ENCODE measurements around the gene HSCB.

Gene HSCB

DNA sequence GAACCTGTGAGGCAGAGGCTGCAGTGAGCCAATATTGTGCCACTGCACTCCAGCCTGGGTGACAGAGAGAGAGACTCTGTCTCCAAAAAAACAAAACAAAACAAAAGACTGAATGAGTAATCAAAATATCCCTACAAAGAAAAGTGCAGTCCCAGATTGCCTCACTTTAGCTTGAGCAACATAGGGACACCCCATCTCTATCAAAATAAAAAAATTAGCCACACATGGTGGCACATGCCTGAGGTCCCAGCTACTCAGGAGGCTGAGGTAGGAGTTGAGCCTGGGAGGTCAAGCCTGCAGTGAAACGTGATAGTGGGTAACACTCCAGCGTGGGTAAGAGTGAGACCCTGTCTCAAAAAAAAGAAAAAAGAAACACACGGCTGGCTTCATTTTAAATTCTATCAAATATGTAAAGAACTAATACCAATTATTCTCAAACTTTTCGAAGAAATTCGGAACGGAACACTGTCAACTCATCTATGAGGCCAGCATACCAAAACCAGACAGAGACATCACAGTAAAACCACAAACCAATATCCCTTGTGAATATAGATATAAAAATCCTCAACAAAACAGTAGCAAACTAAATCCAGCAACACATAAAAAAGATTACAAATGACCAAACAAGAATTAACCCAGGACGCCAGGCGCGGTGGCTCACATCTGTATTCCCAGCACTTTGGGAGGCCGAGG is 13.1 kb upstream of the HSCB start:
- no peak for TF ChIP-seq EZH2 (IDR thresholded peaks at IDR 0.05; ENCODE audit: borderline replicate concordance, low read length)
- TF ChIP-seq, protein P1, sequence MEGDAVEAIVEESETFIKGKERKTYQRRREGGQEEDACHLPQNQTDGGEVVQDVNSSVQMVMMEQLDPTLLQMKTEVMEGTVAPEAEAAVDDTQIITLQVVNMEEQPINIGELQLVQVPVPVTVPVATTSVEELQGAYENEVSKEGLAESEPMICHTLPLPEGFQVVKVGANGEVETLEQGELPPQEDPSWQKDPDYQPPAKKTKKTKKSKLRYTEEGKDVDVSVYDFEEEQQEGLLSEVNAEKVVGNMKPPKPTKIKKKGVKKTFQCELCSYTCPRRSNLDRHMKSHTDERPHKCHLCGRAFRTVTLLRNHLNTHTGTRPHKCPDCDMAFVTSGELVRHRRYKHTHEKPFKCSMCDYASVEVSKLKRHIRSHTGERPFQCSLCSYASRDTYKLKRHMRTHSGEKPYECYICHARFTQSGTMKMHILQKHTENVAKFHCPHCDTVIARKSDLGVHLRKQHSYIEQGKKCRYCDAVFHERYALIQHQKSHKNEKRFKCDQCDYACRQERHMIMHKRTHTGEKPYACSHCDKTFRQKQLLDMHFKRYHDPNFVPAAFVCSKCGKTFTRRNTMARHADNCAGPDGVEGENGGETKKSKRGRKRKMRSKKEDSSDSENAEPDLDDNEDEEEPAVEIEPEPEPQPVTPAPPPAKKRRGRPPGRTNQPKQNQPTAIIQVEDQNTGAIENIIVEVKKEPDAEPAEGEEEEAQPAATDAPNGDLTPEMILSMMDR (IDR thresholded peaks at IDR 0.05; ENCODE audit: low read length): no peak
- H3K4me3 ChIP-seq (ENCODE audit: low read depth, low read length, poor library complexity, severe bottlenecking): no peak overlapping the region
- H3K79me2 ChIP-seq (ENCODE audit: insufficient read depth, low read length): 0 out of 2 replicates have a peak, but pooled peaks cover 5% of the 10 kb centered on the region
- H3K9me3 ChIP-seq (ENCODE audit: low read length): no peaks in the 10 kb centered on the region
- H3K27ac ChIP-seq (ENCODE audit: low read depth, low read length, poor library complexity, severe bottlenecking): no peak overlapping the region
- H3F3A ChIP-seq (ENCODE audit: insufficient read depth, low read length): no peaks in the 10 kb centered on the region
- H3K4me1 ChIP-seq (ENCODE audit: insufficient read depth, low read length, severe bottlenecking): no peaks in the 10 kb centered on the region
- no peak overlapping the region for H3K4me2 ChIP-seq (ENCODE audit: low read length)
- H3K9ac ChIP-seq (ENCODE audit: low read length): no peak overlapping the region
- H2AFZ ChIP-seq (ENCODE audit: low read length): no peak overlapping the region
- H4K20me1 ChIP-seq (ENCODE audit: insufficient read depth, low read length): no peaks in the 10 kb centered on the region
- no peaks in the 10 kb centered on the region for H3K27me3 ChIP-seq (ENCODE audit: insufficient read depth, low read length)
- H3K9me2 ChIP-seq (ENCODE audit: low read depth, low read length): no peaks in the 10 kb centered on the region
- H3K36me3 ChIP-seq (ENCODE audit: insufficient read depth, low read length): peaks cover 50% of the 10 kb centered on the region

DNA sequence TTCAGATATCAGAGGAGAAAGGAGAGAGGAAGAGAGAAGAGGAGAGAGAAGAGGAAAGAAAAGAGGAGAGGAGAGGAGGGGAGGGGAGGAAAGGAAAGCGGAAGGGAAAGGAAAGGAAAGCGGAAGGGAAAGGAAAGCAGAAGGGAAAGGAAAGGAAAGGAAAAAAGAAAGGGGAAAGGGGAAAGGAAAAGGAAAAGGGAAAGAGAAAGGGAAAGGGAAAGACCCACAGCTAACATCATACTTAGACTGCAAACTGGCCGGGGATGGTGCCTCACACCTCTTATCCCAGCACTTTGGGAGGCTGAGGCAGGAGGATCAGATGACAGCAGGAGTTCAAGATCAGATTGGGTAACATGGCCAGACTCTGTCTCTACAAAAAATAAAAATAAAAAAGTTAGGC is 11.7 kb upstream of the HSCB start:
- Histone ChIP-seq H2AFZ (ENCODE audit: low read length) (no peak overlapping the region), H3K9me3 (ENCODE audit: low read length) (no peaks in the 10 kb centered on the region), H3K4me2 (ENCODE audit: low read length) (no peak overlapping the region), H3K4me3 (ENCODE audit: low read depth, low read length, poor library complexity, severe bottlenecking) (no peak overlapping the region), H3K9me2 (ENCODE audit: low read depth, low read length) (no peaks in the 10 kb centered on the region), H3K4me1 (ENCODE audit: insufficient read depth, low read length, severe bottlenecking) (no peaks in the 10 kb centered on the region), H3K36me3 (ENCODE audit: insufficient read depth, low read length) (peaks cover 46% of the 10 kb centered on the region), H3F3A (ENCODE audit: insufficient read depth, low read length) (no peaks in the 10 kb centered on the region), H3K79me2 (ENCODE audit: insufficient read depth, low read length) (0 out of 2 replicates have a peak, but pooled peaks cover 5% of the 10 kb centered on the region), H3K27me3 (ENCODE audit: insufficient read depth, low read length) (no peaks in the 10 kb centered on the region), H3K9ac (ENCODE audit: low read length) (no peak overlapping the region), H3K27ac (ENCODE audit: low read depth, low read length, poor library complexity, severe bottlenecking) (no peak overlapping the region), H4K20me1 (ENCODE audit: insufficient read depth, low read length) (no peaks in the 10 kb centered on the region)
- no peak for TF ChIP-seq EZH2 (IDR thresholded peaks at IDR 0.05; ENCODE audit: borderline replicate concordance, low read length)
- TF ChIP-seq, protein P1 (IDR thresholded peaks at IDR 0.05; ENCODE audit: low read length): no peak

DNA sequence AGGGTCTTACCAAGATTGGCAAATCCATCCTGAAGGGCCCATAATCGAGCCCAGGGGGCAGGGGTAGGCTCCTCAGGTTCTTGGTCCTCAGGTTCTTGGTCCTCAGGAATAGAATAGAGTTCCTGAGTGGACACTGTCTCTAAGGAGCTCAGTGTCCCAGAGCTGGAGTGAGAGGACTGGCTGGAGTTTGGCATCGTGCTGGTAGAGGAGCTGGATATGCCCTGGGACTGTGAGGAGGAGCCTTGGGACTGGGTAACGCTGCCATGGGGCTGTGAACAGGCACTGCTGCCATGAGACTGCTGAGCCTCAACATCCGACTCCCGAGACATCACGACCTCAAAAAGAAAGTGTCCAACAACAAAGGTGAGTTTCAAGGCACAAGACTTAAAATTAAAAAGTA is 7.4 kb upstream of the HSCB start:
- Histone ChIP-seq H3K27ac (ENCODE audit: low read depth, low read length, poor library complexity, severe bottlenecking) (no peak overlapping the region), H3F3A (ENCODE audit: insufficient read depth, low read length) (no peaks in the 10 kb centered on the region), H3K36me3 (ENCODE audit: insufficient read depth, low read length) (peaks cover 38% of the 10 kb centered on the region), H3K27me3 (ENCODE audit: insufficient read depth, low read length) (no peaks in the 10 kb centered on the region), H3K9ac (ENCODE audit: low read length) (no peak overlapping the region), H3K4me1 (ENCODE audit: insufficient read depth, low read length, severe bottlenecking) (peaks cover under 1% of the 10 kb centered on the region), H3K9me2 (ENCODE audit: low read depth, low read length) (no peaks in the 10 kb centered on the region), H3K4me2 (ENCODE audit: low read length) (no peak overlapping the region), H3K79me2 (ENCODE audit: insufficient read depth, low read length) (peaks cover 28% of the 10 kb centered on the region), H4K20me1 (ENCODE audit: insufficient read depth, low read length) (no peaks in the 10 kb centered on the region), H2AFZ (ENCODE audit: low read length) (no peak overlapping the region), H3K9me3 (ENCODE audit: low read length) (no peaks in the 10 kb centered on the region), H3K4me3 (ENCODE audit: low read depth, low read length, poor library complexity, severe bottlenecking) (no peak overlapping the region)
- TF ChIP-seq, protein P1 (IDR thresholded peaks at IDR 0.05; ENCODE audit: low read length): no peak
- no peak for TF ChIP-seq EZH2 (IDR thresholded peaks at IDR 0.05; ENCODE audit: borderline replicate concordance, low read length)
